ENCODE measurements around the gene KRT3. TPM values are rescaled to one million over a fixed set of nuclear protein-coding genes. Genes with fewer than 3 reads are reported as not detected.

Gene KRT3
- total and polyA plus RNA-seq, 10 of the 15 experiments (the other 5 are each of a cell fraction or from before 2014, with no cell fraction given) = not detected

- Histone ChIP-seq H3K36me3 (ENCODE audit: control insufficient read depth in 2 of 2, insufficient read depth in 2 of 2, low read length in 1 of 2) (no peaks in the 10 kb centered on the region), H2AFZ (ENCODE audit: control insufficient read depth, low read depth, low read length) (no peak overlapping the region), H3K27ac (ENCODE audit: control insufficient read depth, insufficient read depth) (no peak overlapping the region), H3K4me2 (ENCODE audit: control insufficient read depth, insufficient read depth) (no peak overlapping the region), H3K79me2 (ENCODE audit: control insufficient read depth, insufficient read depth, low read length) (no peaks in the 10 kb centered on the region), H3K9me3 (replicated peaks; ENCODE audit: control insufficient read depth, insufficient read depth, low read length) (no peaks in the 10 kb centered on the region), H3K27me3 (replicated peaks in 1 of 2; ENCODE audit: control insufficient read depth in 2 of 2, insufficient read depth in 2 of 2, low read length in 1 of 2) (no peaks in the 10 kb centered on the region; a peak in 3 of 4 replicates), H3K4me3 (no peak overlapping the region), H4K20me1 (ENCODE audit: control insufficient read depth, insufficient read depth) (no peaks in the 10 kb centered on the region), H3K4me1 (ENCODE audit: control insufficient read depth, insufficient read depth, low read length) (no peaks in the 10 kb centered on the region), H3K9ac (ENCODE audit: control insufficient read depth, insufficient read depth, low read length) (no peak overlapping the region)
- in situ Hi-C loops (cut with MboI) (no loop called here), intact Hi-C loops (cut with micrococcal nuclease; ENCODE audit: unreplicated experiment) (no loop called here)
- ChIA-PET POLR2A (no interaction called here), CTCF (no interaction called here), RAD21 (ENCODE audit: unreplicated experiment) (no interaction called here), SMC1A (ENCODE audit: uncharacterized antibody, unreplicated experiment) (no interaction called here)
- ATAC-seq (no peak), FAIRE-seq (no peak), DNase-seq (ENCODE audit: low read depth, low spot score) (no peak)
- WGBS (ENCODE audit: insufficient coverage, insufficient replicate concordance, low lambda C conversion rate, missing lambda C conversion rate) = 23% methylated on average over 2 of the region's 2 CpGs
- TF ChIP-seq KDM1A (IDR thresholded peaks at IDR 0.05; ENCODE audit: borderline replicate concordance) (no peak), CBFB (IDR thresholded peaks at IDR 0.05; ENCODE audit: low read depth) (no peak), NR2C2 (IDR thresholded peaks at IDR 0.05; ENCODE audit: borderline replicate concordance, control insufficient read depth, insufficient read length, low read depth) (no peak), SREBF1 (IDR thresholded peaks at IDR 0.05; ENCODE audit: low read length) (no peak), SP1 (IDR thresholded peaks at IDR 0.05; ENCODE audit: low read depth, low read length) (no peak), ZNF24 (IDR thresholded peaks at IDR 0.05) (no peak)
- TF ChIP-seq, protein P1, sequence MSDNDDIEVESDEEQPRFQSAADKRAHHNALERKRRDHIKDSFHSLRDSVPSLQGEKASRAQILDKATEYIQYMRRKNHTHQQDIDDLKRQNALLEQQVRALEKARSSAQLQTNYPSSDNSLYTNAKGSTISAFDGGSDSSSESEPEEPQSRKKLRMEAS (IDR thresholded peaks at IDR 0.05; ENCODE audit: low read depth, low read length) = no peak
- TF ChIP-seq, protein P2, sequence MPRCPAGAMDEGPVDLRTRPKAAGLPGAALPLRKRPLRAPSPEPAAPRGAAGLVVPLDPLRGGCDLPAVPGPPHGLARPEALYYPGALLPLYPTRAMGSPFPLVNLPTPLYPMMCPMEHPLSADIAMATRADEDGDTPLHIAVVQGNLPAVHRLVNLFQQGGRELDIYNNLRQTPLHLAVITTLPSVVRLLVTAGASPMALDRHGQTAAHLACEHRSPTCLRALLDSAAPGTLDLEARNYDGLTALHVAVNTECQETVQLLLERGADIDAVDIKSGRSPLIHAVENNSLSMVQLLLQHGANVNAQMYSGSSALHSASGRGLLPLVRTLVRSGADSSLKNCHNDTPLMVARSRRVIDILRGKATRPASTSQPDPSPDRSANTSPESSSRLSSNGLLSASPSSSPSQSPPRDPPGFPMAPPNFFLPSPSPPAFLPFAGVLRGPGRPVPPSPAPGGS (IDR thresholded peaks at IDR 0.05; ENCODE audit: borderline replicate concordance, insufficient read depth, low read depth, low read length, poor library complexity, severe bottlenecking) = no peak
- TF ChIP-seq, protein P3, sequence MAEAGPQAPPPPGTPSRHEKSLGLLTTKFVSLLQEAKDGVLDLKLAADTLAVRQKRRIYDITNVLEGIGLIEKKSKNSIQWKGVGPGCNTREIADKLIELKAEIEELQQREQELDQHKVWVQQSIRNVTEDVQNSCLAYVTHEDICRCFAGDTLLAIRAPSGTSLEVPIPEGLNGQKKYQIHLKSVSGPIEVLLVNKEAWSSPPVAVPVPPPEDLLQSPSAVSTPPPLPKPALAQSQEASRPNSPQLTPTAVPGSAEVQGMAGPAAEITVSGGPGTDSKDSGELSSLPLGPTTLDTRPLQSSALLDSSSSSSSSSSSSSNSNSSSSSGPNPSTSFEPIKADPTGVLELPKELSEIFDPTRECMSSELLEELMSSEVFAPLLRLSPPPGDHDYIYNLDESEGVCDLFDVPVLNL (IDR thresholded peaks at IDR 0.05; ENCODE audit: low read depth, low read length) = no peak
- BruUV-seq (replicated peaks) = no TSS peak
Measured at GRCh38 chr12:52752516-52752915, 43.4 kb downstream of the KRT3 start.

Data from GM12878 (cell line).